Endometrial microvascular endothelial cells (primary cell): ENCODE measurements around the gene ERICH4. TPM values are rescaled to one million over a fixed set of nuclear protein-coding genes. Genes with fewer than 3 reads are reported as not detected.
"Not testable (repeated sequence)": the region's sequence is repeated elsewhere in the genome, so short reads cannot be mapped to it uniquely, and the experiment has no call there.

ENCODE experiments used
- in situ Hi-C: cut with HindIII; loops from 2 replicates; pipeline ENCODE4 v1.10.0; 2017; ENCODE audit warnings: low sequenced_read_pairs, low pct_unique_long_range_greater_than_20kb; ENCODE audit errors: inconsistent ontology term
- total RNA-seq: library from RNA; depleted of rRNA; stranded (reverse); fragments of >200 nt; gene quantifications from one replicate; pipeline ENCODE4 v1.2.3, GENCODE V29; 2015; ENCODE audit errors: inconsistent ontology term

The ERICH4 gene
- total RNA-seq, 1 donor from 2014 or later = not detected

- in situ Hi-C loops = no loop called here
Observed at GRCh38 chr19:41452584-41453275, 9.8 kb downstream of the ERICH4 start.

- in situ Hi-C loops = no loop called here
Observed at GRCh38 chr19:41455936-41456335, 13.0 kb downstream of the ERICH4 start.

GRCh38 chr19:41456342-41456918 is 13.5 kb downstream of the ERICH4 start:
- in situ Hi-C loops = no loop called here

GRCh38 chr19:41457241-41457640 is 14.3 kb downstream of the ERICH4 start:
- in situ Hi-C loops = no loop called here

GRCh38 chr19:41462497-41462896 is 19.5 kb downstream of the ERICH4 start:
- in situ Hi-C loops = no loop called here

GRCh38 chr19:41463257-41464256 is 20.6 kb downstream of the ERICH4 start:
- in situ Hi-C loops = not testable (repeated sequence)

GRCh38 chr19:41476583-41476982 is 33.6 kb downstream of the ERICH4 start:
- in situ Hi-C loops = no loop called here

- in situ Hi-C loops = no loop called here
Observed at GRCh38 chr19:41478171-41478570, 35.2 kb downstream of the ERICH4 start.

GRCh38 chr19:41478875-41479756 is 36.2 kb downstream of the ERICH4 start:
- in situ Hi-C loops = no loop called here

GRCh38 chr19:41479757-41480191 is 36.8 kb downstream of the ERICH4 start:
- in situ Hi-C loops = no loop called here

GRCh38 chr19:41480336-41480735 is 37.4 kb downstream of the ERICH4 start:
- in situ Hi-C loops = no loop called here

- in situ Hi-C loops = no loop called here
Observed at GRCh38 chr19:41484822-41485221, 41.9 kb downstream of the ERICH4 start.

- in situ Hi-C loops = not testable (repeated sequence)
Observed at GRCh38 chr19:41486953-41487352, 44.0 kb downstream of the ERICH4 start.

GRCh38 chr19:41492843-41493242 is 49.9 kb downstream of the ERICH4 start:
- in situ Hi-C loops = no loop called here

Other genes with a start within 250 kb of the ERICH4 start
- gene CYP2S1, start 249.9 kb upstream of the ERICH4 start, total RNA-seq = 7.0 TPM
- gene AXL, start 223.9 kb upstream of the ERICH4 start, total RNA-seq = 270 TPM
- gene HNRNPUL1, start 178.8 kb upstream of the ERICH4 start, total RNA-seq = 141 TPM
- 14.3 TPM for gene CCDC97, start 133.0 kb upstream of the ERICH4 start, total RNA-seq
- 31.8 TPM for gene TGFB1, start 89.2 kb upstream of the ERICH4 start, total RNA-seq
- gene B9D2, start 79.0 kb upstream of the ERICH4 start, total RNA-seq = 11.5 TPM
- gene TMEM91, start 66.6 kb upstream of the ERICH4 start, total RNA-seq = 3.2 TPM
- gene EXOSC5, start 45.8 kb upstream of the ERICH4 start, total RNA-seq = 46.1 TPM
- 50.5 TPM for gene BCKDHA, start 45.3 kb upstream of the ERICH4 start, total RNA-seq
- gene B3GNT8, start 15.8 kb upstream of the ERICH4 start, total RNA-seq = 2.3 TPM
- gene DMAC2, start 3.2 kb upstream of the ERICH4 start, total RNA-seq = 74.0 TPM
- gene CEACAM21, start 133.0 kb downstream of the ERICH4 start, total RNA-seq = 1.5 TPM
- gene CEACAM4, start 183.9 kb downstream of the ERICH4 start, total RNA-seq = not detected
- gene CEACAM7, start 245.1 kb downstream of the ERICH4 start, total RNA-seq = not detected